Globus pallidus (tissue), 1 donor: Measurements from ENCODE around the gene NOM1.

Experiments used
- DNase-seq: peaks from one replicate; pipeline ENCODE4 v3.0.0-alpha.2; 2015; ENCODE audit warnings: low spot score

NOM1 gene

DNA sequence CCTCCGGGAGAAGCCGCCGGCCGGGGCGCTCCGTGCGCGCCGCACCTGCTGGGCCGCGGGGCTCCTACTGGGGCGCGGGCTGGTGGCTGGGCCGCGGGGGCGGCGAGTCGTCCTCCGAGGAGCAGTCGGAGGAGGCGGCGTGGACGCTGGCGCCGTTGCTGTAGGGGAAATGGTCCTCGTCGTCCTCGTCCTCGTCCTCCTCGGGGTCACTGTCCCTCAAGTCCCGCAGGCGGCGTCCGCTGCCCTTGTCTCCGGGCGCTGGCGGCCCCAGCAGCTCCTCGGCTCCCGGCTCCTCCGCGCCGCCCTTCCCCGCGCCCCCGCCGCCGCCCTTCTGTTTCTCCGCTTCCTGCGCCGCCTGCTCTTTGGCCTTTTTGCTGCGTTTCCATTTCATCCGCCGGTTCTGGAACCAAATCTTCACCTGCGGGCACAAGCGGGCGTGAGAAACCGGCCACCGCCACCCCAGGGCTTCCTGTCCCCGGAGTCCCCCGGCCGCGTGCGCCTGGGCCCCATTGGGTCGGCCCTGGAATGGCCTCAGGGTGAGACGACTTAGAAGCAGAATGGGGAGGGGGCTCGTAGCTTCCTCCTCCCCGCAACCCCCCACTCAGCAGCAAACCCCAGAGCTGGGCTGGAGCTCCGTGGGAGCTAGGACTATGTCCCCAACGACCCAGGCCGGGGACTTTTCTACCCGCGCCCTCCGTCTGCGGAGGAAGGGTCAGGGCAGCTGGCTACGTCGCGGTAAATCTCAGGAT, 56.1 kb downstream of the NOM1 start:
- no peak for DNase-seq

DNA sequence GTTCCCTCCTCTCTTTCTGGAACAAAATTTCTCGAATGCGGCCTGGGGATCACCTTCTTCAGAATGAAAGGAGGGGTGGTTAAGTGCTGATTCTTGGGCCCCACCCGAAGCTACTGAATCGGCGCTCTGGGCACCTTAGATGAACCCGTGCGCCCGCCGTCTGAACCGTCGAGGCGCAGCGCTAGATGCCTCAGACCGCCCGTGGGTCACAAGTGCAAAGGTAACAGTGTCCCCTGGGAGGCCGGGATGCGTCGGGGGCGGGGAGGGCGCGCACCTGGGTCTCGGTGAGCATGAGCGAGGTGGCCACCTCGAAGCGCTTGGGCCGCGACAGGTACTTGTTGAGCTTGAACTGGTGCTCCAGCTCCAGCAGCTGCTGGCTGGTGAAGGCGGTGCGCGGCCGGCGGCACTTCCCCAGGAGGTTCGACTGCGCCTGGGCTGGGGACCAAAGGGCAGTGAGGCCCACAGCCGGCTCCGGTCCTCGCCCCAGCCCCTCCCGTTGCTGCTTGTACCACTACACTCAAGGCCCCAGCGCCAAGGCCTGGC, 56.8 kb downstream of the NOM1 start:
- DNase-seq = no peak

GRCh38 chr7:157006829-157007469, 57.4 kb downstream of the NOM1 start:
- DNase-seq = no peak

- DNase-seq = no peak
These were observed 58.1 kb downstream of the NOM1 start for GRCh38 chr7:157007470-157008066.

DNA sequence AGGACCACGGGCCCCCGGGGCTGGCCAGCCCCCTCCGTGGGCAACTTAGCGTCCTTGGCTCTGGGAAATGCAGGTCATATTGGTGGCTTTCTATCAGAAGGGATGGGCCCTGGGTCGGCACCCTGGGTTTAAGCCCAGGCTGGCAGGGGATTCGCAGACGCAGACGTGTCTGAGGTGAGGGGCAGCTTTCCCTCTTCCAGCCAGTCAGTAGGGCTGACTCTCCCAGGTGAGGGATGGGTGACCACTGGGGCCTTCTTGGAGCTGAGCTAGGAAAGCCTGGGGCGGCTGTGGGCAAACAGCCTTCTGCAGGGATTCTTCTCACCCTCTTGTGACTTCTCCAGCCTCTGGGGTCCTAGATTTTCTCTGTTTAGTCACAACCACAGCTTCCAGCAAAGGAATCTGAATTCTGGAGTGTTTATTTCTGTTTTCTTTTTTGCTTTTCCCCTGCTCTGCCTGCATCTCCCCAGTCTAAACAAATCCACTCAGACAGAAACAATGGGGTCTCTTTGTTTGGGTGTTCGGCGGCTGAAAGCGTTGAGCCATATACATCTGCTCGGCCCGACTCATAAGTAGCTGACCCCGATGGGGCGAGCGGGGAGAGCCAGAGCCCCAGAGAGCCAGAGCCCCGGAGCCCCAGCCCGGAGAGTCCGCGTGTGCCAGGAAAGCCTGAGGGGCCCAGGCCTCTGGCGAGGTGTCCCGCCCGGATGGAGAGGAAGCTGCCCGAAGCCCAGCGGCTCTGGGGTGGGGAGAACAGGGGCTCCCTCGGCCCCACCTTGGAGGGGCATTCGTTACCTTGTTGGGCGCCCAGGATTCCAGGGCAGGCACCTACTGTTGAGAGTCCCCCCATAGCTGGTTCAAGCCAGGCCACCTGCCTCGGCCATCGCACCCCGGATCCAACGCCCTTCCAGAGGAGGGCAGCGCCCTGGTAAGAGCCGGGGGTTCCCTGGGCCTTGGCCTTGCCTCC, 59.0 kb downstream of the NOM1 start:
- peak; percentile 6 for DNase-seq

DNA sequence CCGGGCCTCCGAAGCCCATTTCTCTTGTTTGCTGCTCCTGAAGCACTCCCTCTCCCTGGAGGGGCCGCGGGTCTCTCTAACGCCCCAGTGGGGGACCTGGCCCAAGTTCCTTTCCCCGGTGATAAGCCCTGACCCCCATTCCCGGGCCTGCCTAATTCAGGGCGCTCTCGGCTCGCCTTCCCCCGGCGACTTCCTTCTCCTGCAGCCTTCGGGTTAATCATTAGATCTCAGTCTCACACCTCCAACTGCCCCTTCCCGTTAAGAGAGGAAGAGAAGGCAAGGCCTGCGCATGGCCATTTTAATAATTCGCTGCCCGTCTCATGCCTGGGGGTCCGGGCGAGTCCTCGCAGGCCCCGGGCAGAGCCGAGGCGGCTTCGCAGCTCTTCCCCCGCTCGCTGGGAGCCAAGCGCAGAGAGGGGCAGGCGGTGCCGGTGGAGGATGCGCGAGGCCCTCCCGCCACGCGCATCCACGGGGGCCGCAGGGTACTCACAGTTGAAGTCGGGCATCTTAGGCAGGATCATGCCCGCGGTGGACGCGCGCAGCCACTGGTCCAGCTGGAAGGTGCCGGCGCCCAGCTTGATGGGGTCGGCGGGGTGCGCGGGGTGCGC, 59.8 kb downstream of the NOM1 start:
- no peak for DNase-seq

DNA sequence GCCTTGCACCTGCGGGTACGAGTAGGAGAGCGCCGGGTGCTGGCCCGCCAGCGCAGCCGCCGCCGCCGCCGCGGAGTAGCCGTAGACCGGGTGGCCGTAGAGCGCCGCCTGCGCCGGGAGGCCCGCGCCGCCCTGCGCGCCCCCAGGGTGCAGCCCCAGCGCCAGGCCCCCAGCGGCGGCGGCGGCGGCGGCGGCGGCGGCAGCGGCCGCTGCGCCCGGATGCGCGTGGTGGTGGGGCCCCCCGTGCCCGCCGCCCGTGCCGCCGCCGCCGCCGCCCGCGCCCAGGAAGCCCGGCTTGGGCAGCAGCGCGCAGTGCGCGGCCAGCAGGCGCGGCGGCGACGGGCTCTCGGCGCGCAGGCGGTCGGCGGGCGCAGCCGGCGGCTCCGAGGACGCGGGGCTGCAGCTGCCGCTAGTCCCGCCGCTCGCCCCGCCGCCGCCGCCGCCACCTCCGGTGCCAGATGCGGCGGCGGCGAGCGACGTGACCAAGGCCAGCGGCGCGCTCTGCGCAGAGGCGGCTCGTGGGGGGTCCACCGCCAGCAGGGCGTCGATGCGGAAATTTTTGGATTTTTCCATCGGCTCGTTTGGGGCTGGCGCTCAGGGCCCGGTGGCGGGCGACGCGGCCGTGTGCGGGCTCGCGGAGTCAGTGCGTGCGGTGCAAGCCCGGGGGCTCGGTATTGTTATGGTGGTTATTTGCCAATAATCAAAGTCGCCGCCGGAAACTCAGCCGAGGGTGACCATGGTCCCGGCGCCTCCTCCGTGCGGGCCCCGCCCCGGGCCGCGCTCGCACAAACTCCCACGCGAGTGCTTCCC, 60.5 kb downstream of the NOM1 start:
- no peak for DNase-seq

DNA sequence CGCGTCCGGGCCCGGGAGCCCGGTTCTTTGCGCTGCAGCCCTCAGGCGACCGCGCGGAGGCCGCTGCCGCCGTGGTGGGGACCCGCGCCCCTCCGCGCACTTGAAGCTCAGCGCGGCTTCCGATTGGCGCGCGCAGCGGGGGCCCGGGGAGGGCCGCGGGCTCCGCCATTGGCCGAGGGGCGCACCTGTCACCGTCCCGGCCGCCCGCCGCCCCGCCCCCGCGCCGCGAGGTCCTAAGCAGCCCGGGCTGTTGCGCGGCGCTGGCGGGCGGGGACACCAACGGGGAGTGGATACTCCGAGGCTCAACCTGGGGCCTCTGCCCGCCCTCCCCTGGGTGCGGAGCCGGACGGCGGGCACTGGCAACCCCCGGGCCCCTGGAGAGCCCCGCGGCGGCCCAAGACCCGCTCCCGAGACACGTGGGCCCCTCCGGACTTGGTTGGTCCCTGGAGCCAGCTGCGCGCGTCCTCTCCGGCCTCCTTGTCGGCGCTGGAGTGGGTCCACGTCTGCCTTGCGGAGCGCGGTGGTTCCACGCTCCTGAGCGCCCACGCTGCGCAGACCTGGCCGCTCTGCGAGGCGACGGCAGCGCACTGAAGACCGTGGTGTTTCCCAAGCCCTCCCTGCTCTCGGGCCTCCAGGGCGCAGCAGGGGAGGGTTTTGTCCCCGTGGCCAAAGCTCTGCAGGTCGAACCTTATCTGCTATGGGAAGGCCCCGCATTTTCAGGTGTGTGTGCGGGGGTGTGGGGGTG, 61.2 kb downstream of the NOM1 start, which contains the start of gene MNX1:
MNX1 (minus strand) TSS at position 76 of the 745 bp plus-strand sequence. CDS start 313 bp downstream, outside the sequence.
- no peak for DNase-seq

- DNase-seq = no peak
These were observed 62.0 kb downstream of the NOM1 start for GRCh38 chr7:157011333-157012112.

DNA sequence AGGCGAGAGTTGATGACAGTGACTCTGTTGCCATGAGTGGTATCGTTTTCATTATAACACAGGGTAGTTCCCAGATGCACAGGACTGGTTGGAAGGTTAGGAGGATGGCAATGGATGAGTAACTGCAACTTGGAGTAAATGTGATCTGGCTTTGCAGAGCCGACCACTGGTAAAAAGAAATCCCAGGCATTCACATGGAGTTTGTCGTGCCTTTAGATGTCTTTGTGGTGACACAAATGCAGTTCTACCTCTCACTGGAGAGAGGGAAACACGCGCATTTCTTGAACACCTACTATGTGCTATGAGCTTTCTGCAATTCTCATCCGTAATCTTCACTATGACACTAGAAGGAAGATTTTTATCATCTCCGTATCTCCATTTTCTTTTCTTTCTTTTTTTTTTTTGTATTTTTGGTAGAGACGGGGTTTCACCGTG, 62.6 kb downstream of the NOM1 start:
- DNase-seq = no peak

DNA sequence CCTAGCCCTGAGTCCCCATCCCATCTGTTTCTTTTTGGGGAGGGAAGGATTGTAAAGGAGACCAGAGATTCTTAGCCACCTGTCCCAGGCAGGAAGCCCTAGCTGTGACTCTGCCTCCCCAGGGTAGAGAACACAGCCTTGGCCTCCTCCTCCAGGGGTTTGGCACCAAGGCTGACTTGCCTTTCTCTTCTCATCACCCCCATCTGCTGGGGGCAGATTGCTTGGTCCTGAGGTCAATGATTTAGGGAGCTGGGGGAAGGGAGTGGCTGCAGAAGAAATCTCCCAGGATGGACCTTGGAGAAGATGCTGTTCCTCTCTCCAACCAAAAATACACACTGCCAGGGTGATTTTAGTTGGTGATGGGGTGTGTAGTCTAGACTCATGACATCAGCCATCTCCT, 63.6 kb downstream of the NOM1 start:
- DNase-seq = no peak

GRCh38 chr7:157013602-157014549, 64.4 kb downstream of the NOM1 start:
- no peak for DNase-seq

DNA sequence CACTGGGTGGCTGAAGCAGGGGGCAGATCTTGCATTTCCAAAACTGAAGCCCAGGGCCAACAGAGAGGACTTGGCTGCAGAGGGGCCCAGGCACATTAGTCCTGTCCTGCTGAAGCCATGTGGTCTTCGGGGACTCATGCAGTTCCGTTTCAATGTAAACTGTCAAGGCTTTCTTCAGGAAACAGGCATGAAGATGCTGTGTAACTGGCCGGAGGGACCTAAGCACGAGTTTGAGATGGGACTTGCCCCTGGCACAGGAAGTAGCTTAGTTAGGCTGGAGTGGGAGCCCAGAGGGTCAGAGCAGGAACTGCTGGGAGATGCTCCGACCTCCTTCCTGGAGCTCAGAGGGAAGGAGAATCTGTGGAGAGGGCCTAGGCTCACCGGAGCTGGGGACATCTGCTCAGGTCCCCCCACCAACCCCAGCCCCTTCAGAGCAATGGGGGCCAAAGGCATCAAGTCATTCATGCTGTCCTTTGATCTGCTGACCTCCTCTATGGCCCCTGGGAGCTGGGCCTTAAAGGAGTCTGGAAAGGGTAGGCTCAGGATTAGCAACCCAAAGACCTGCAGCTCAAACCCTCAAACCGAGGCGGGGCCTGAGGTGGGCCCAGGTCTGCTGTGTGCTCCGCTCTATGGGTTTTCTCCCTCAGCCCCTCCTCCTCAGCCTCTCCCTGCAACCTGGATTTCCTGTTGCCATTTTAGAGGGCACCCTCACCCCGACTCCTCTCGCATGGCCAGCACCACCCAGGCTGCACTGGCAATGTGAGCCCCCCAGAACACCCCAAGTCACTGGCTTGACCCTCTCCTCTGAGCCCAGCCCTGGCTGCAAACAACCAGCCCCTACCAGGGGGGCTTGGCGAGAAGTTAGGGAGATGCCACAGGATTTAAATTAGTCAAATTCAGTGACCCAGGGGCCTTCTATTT, 65.4 kb downstream of the NOM1 start:
- no peak for DNase-seq

GRCh38 chr7:157016024-157016351, 66.5 kb downstream of the NOM1 start:
- DNase-seq = no peak

DNA sequence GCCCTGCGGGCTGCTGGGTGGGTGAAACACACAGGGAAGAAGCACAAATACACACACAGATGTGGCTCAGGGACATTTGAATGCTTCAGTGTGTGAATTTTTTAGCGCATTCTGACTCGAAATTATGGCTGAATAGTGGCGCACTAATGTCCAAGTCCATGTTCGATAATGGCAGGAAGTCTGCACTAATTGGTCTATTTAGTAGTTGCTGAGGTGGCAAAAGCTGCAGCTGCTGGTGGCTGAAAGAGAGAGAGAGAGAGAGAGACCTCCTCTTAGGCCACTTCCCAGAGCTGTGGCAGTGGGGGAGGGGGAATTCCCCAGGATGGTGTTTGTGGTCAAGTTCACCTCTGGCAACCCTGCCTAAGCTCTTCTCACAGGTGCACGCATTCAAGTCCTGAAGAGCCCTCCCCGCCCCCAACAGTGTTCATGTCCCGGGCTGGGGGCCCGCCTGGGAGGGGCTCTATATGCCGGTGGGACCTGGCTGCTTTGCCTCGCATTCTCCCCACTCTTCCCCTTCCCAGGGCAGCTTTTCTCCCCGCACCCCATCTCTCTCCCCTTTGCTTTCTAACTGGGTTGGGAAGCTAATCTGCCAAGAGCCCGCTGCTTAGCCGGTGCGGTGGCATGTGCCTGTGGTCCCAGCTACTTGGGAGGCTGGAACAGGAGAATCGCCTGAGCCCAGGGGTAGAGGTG, 67.0 kb downstream of the NOM1 start:
- DNase-seq = no peak

DNA sequence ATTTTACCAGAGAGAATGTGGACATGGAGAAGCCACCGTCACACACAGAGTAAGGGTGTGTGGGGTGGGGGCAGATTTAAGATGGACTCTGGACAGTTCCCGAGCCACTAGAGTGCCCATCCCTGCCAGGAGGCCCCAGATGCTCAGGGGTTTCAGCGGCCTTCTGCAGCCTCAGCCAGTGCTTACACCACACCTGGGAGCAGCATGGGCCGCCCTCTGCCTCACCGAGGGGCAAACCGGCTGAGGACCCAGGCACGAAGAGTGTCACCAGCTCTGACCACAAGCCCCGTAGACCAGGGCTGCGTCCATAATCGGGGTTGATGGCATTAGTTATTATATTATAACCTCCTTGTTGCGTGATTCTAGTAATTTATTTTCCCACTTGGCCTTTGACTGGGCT, 67.6 kb downstream of the NOM1 start:
- DNase-seq = no peak
